GM19025 (cell line): ENCODE measurements around the gene MED13.
"Not testable (repeated sequence)": the region's sequence is repeated elsewhere in the genome, so short reads cannot be mapped to it uniquely, and the experiment has no call there.

ENCODE experiments used
- ATAC-seq: cut with Tn5 transposase; IDR thresholded peaks from one replicate; pipeline ENCODE4 v1.9.1; 2021; ENCODE audit warnings: mild to moderate bottlenecking, low read depth, moderate library complexity; ENCODE audit not compliant: unreplicated experiment

Gene MED13

GRCh38 chr17:62090021-62090824 lies 25.1 kb upstream of the MED13 start:
- no peak for ATAC-seq

GRCh38 chr17:62089334-62089733 lies 24.3 kb upstream of the MED13 start:
- no peak for ATAC-seq

DNA sequence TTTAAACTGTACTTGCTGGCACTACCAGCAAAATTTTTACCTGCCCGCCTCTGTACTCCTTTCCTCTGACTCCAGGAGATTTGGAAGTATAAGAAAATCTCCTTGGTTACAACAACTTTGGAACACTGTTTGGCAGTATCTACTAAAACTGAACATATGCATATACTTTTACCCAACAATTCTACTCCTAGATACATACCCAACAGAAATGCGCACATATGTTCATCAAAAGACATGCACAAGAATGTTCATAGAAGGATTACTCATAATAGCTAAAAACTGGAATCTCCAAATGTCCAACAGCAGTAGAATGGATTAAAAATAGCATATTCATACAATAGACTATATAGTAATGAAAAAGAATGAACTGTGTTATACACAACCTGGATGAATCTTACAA lies 21.7 kb upstream of the MED13 start:
- no peak for ATAC-seq

- no peak for ATAC-seq
Measured at GRCh38 chr17:62085511-62086408, 20.7 kb upstream of the MED13 start.

DNA sequence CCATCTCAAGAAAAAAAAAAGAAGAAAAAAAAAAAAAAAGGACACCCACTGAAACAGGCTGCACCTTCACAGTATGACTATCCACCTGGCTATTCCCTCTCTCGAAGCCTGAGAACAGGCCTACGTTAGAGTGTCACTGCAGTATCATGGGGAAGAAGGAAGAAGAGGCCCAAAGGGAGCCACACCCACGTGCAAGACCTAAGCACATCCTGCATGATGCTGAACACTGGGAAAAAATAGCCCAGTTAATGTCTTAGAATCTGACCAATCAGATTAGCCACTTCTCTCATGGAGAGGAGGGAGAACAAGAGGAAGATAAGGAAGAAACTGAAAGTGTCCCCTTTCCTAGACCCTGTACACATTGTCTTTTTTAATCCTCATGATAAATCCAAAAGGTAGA lies 19.5 kb upstream of the MED13 start:
- no peak for ATAC-seq

DNA sequence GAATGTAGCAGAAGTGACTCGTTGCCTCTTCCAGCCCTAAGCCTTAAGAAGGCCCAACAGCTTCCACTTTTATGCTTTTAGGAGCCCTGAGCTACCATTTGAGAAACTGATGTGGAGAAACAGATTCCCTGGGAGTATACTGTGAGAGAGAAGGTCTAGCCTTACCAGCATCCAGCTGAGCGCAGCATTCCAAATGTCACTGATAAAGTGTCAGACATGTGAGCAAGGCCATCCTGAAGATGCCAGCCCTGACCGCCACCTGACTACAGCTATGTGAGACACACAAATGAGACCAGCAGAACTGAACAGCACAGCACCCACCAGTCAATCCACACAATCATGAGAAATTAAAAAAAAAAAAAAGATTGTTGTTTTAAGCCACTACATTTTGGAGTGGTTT lies 18.6 kb upstream of the MED13 start:
- no peak for ATAC-seq

DNA sequence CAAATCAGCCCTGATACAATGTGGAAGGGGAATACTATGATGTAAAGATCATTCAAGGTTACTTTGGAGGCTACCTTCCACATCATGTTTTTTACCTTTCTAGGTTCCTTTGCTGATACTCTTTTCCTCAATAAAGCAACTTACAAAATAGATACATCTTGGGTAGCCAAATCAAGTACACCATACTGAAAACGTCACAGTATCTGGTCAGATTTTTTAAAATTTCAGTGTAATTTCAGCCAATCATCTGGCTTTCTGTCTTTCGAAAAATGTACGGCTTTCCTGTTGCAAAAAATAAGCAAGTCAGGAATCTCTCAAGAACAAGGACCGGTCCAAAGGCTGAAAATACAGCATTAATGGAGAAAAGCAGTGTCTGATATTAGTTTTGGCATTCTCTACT lies 15.6 kb upstream of the MED13 start:
- ATAC-seq = no peak

DNA sequence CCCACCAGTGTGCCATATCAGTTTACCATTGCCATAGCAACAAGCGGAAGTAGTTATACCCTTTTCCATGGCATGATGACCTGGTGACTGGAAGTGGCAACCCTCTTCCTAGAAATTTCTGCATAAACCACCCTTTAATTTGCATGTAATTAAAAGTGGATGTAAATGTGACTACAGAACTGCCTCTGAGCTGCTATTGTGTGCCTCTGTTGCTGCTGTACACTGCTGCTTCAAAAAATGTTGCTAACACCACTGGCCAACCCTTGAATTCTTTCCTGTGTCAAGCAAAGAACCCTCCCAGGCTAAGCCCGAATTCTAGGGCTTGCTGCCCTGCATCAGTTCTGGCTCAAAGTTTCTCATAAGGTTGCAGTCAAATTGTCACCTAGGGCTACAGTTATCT lies 12.9 kb upstream of the MED13 start:
- no peak for ATAC-seq

GRCh38 chr17:62076864-62077788 lies 12.0 kb upstream of the MED13 start:
- no peak for ATAC-seq

DNA sequence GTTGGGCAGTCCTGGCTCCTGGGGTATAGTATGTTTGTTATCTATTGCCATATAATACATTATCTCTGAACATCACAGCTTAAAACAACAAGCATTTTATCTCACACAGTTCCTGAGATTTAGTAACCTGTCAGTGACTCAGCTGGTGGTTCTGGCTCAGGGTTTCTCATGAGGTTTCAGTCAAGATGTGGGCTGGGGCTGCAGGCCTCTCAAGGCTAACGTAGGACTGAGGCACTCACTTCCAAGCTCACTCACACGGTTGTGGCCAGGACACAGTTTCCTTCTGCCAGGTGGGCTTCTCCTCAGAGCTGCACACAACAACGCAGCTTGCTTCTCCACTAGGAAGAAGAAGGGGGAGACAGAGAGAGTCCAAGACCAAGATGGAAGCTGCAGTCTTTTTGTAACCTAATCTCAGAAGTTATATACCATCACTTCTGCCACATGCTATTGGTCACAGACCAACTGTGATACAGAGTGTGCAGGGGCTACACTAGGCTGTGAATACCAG lies 10.3 kb upstream of the MED13 start:
- no peak for ATAC-seq

DNA sequence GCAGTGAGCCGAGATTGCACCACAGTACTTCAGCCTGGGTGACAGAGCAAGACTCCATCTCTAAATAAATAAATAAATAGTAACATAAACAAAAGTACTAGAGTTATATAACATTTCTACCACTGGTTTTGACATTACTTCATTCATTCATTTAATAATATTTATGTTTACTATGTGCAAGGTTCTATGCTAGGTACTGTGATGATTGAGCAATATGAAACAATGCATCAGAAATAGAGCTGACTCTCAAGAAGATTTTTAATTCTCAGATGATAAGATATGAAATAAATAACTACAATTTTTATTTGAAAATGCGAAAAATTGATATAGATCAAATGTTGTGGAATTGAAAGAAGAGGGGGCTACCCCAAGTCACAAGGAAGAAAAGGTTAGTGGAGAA lies 8.9 kb upstream of the MED13 start:
- ATAC-seq = no peak

GRCh38 chr17:62072855-62073254 lies 7.8 kb upstream of the MED13 start:
- not testable (repeated sequence) for ATAC-seq

- no peak for ATAC-seq
Measured at GRCh38 chr17:62070900-62071299, 5.8 kb upstream of the MED13 start.

DNA sequence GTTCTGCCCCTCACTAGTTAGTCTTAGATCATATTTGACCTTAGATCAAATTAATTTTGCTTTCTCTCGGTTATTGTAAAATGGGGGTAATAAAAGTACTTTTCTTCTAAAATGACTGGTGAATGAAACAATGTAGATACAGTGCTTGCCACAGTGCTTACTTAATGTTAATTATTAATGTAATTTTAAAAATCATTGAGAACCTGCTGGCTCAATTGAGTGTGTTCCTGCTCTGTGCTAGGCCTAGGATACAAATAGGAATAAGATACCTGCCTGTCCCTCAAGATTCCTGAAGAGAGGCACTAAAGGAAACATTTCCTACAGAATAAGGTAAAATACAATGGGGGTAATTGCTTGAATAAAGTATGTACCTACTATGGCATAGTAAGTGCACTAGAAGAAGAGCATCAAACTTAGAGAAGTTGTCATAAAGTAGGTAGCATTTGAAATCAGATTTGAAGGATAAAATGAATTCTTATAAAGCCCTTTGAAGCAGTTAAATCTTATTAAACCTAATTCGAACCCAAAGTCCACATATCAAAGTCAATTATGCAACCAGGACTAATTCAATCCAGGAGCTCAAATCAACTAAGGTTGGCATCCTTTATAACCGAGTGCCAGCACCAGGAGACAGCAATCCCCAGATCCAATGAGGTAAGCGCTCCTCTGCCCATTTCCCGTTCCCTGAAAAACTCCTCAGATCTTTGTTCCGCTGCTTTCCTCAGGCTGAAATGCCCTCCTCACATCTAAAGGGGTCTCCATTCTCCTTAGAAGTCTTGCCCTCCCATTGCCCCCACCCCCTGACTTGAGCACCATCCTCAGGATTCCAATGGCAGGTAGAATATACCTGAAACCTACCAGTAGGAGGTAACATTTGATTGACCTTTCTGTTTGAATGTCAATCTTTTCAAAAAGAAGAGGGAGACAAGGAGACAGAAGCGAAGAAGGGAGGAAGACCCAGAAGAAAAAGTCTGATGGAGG lies 2.4 kb upstream of the MED13 start:
- ATAC-seq = no peak

DNA sequence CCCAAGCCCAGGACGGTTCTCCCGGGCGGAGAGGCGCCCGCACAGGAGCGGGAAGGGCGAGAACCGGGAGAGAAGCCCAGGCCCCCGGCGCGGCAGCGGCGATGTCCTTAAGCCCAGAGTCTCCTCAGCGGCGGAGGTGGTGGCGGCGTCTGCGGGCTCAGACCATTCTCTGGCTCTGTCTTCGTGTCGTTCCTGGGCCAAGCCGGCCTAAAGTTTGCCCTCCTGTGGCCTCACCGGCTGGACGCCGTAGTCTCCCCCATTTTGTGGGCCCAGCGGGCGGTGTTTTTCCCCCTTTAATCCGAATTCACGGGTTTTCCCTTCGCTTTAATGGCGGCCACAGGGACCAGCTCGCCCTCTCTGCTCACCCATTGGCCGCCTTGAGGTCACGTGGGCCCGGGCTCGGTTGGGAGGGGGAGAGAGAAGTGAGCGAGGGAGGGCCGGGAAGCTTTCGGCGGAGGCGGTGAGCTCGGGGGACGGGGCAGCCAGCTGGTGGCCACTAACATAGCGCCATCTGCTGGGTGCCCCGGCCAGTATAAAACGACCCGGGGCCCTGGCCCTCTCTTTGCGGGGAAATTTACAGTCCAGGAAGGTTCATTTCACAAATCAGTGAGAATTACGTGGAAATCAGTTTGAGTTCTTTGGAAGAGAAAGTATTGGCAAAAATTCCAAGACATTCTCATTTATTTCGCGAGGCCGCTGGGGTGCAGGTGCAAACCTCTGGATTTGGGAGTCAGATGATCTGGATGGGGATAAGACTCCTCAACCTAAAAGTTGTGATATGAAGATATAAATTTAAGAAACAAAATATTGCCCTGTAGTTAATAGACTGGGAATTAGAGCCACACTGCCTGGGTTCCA lies 762 bp upstream of the MED13 start:
- peak; percentile 93 for ATAC-seq

GRCh38 chr17:62064029-62064790 lies 868 bp downstream of the MED13 start:
- ATAC-seq = no peak

- no peak for ATAC-seq
Measured at GRCh38 chr17:62062944-62063343, 2.1 kb downstream of the MED13 start.

GRCh38 chr17:62062302-62062701 lies 2.8 kb downstream of the MED13 start:
- ATAC-seq = no peak
